ENCODE data around the gene GPR22. TPM values are rescaled to one million over a fixed set of nuclear protein-coding genes. Genes with fewer than 3 reads are reported as not detected.
A peak's percentile ranks its signal among the peaks of the same experiment; 100 is the strongest.

Gene GPR22
- total RNA-seq, 4 donors from 2014 or later: 0.14 TPM; not detected in 3

DNA sequence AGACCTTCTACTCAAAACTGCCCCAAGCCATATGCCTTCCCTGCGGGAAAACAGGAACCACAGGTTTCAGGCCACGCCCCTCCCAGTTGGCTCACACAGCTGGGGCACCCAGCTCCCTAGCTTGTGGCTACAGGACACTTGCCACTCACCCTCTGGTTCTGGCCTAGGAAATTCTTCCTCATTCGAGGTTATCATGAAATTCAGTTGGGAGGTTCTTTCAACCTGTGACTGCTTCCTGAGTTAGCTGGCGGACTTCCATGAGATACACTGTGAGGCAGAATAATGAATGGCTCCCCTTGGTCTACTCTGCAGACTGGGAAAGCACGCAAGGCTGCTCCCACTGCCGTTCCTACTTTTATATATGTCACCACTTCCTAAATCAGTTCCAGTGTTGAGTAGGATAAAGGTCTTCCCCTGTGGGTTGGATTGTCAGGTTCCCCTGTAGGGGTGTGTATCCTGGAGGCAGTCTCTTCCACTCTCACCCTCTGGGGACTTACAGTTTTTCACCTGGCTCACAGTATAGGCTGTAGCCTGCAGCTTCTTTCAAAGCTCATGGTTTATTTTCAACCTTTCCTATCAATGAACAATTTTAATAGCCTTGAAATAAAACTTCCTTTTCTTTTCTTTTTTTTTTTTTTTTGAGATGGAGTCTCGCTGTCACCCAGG, 37.0 kb downstream of the GPR22 start:
- Histone ChIP-seq H3K36me3 (no peaks in the 10 kb centered on the region), H3K4me3 (no peak overlapping the region), H3K4me1 (peaks cover 5 to 18% (median 13%) of the 10 kb centered on the region in 4 donors), H3K9me3 (no peaks in the 10 kb centered on the region), H3K27me3 (no peaks in the 10 kb centered on the region), H3K27ac (peak overlapping the region; percentile 71 to 86 (median 80))
- intact Hi-C loops (cut with DNase I; ENCODE audit: low total_unique reads) (no loop called here), in situ Hi-C loops (cut with MboI; ENCODE audit: low pct_ligation_motif_present in 1 of 4, low pct_unique_long_range_greater_than_20kb in 1 of 4, low sequenced_read_pairs in 3 of 4) (no loop called here)
- no peak for TF ChIP-seq POLR2A (IDR thresholded peaks at IDR 0.05)
- TF ChIP-seq, protein P1, sequence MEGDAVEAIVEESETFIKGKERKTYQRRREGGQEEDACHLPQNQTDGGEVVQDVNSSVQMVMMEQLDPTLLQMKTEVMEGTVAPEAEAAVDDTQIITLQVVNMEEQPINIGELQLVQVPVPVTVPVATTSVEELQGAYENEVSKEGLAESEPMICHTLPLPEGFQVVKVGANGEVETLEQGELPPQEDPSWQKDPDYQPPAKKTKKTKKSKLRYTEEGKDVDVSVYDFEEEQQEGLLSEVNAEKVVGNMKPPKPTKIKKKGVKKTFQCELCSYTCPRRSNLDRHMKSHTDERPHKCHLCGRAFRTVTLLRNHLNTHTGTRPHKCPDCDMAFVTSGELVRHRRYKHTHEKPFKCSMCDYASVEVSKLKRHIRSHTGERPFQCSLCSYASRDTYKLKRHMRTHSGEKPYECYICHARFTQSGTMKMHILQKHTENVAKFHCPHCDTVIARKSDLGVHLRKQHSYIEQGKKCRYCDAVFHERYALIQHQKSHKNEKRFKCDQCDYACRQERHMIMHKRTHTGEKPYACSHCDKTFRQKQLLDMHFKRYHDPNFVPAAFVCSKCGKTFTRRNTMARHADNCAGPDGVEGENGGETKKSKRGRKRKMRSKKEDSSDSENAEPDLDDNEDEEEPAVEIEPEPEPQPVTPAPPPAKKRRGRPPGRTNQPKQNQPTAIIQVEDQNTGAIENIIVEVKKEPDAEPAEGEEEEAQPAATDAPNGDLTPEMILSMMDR (IDR thresholded peaks at IDR 0.05): no peak
- TF ChIP-seq POLR2AphosphoS5 (IDR thresholded peaks at IDR 0.05): peak in 2 of 3 donors; percentile 29 to 39
- WGBS, 2 donors (ENCODE audit: low coverage in 1 of 2): 50 to 54% methylated on average over 1 to 7 of the region's 7 CpGs
- peak; percentile 85 for DNase-seq

Small RNA genes within 50 kb of the gene (small RNA-seq; reads per million reads assigned to genes)
- 0 reads per million in 4 donors for gene AC002381.1

Other genes with a start within 250 kb of the GPR22 start
- gene COG5, start 93.9 kb downstream of the GPR22 start, total RNA-seq: 10 to 100 TPM; 15.7 to 48.2 (median 35.7) TPM
- gene DUS4L, start 93.9 kb downstream of the GPR22 start, total RNA-seq: 10 to 100 TPM in 1 of 4 donors, 1 to 10 TPM in 3; 1.2 to 10.2 (median 4.4) TPM
- gene BCAP29, start 110.2 kb downstream of the GPR22 start, total RNA-seq: 10 to 100 TPM in 3 of 4 donors, 1 to 10 TPM in 1; 8.6 to 96.5 (median 73.1) TPM
- gene SLC26A4, start 190.8 kb downstream of the GPR22 start, total RNA-seq: under 1 TPM in 2 of 4 donors, not detected in 2; 0.16 to 0.41 TPM

Data from transverse colon (tissue), 4 donors.